ENCODE results near the gene IZUMO4.

The IZUMO4 gene

DNA sequence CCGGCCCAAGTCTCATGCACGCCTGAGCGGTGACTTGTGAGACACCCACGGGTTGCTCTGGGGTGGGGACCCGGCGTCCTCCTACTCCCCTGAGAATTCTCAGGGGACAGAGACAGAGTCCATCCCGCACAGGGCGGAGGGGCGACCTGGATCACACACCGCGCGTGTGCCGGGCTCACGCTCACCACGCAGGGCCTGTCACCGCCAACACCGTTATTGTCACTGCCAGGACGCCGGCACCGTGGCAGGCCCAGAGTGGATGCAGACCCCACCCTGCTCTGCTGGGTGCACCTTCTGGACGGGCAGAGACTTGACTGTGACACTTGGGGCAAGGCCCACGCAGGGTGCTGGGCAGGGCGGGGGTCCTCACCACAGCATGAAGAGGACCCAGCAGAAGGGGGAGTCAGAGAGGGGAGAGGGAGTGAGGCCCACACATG is 16.8 kb upstream of the IZUMO4 start:
- no peak for TF ChIP-seq TAF1 (IDR thresholded peaks at IDR 0.05; ENCODE audit: borderline replicate concordance, insufficient read depth, low read length)

DNA sequence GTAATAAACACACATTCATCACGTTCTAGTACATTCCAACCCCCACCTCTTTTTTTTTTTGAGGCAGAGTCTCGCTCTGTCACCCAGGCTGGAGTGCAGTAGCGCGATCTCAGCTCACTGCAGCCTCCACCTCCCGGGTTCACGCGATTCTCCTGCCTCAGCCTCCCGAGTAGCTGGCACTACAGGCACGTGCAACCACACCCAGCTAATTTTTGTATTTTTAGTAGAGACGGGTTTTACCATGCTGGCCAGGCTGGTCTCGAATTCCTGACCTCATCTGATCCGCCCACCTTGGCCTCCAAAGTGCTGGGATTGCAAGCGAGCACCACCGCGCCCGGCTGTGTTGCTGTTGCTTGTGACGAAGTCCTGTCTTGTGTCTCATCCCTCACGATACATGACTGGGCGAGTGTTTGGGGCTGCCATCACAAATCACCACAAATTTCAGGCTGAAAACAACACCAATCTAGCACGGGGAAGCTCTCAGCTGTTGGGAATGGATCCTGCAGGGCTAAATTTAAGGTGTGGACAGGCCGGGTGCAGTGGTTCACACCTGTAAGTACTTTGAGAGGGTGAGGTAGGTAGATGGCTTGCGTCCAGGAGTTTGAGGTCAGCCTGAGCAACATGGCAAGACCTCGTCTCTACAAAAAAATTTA is 16.3 kb upstream of the IZUMO4 start:
- TF ChIP-seq POLR2AphosphoS5 (IDR thresholded peaks at IDR 0.05; ENCODE audit: low read depth, low read length) (no peak), SIN3A (IDR thresholded peaks at IDR 0.05; ENCODE audit: borderline replicate concordance, insufficient read depth, low read length) (no peak), TAF1 (IDR thresholded peaks at IDR 0.05; ENCODE audit: borderline replicate concordance, insufficient read depth, low read length) (no peak), FOXP2 (optimal IDR thresholded peaks at IDR 0.05; ENCODE audit: borderline replicate concordance, extremely low read depth, extremely low read length, insufficient read depth) (no peak), REST (IDR thresholded peaks at IDR 0.05; ENCODE audit: insufficient read depth in 1 of 2, low read depth in 2 of 2, low read length in 2 of 2) (no peak)

DNA sequence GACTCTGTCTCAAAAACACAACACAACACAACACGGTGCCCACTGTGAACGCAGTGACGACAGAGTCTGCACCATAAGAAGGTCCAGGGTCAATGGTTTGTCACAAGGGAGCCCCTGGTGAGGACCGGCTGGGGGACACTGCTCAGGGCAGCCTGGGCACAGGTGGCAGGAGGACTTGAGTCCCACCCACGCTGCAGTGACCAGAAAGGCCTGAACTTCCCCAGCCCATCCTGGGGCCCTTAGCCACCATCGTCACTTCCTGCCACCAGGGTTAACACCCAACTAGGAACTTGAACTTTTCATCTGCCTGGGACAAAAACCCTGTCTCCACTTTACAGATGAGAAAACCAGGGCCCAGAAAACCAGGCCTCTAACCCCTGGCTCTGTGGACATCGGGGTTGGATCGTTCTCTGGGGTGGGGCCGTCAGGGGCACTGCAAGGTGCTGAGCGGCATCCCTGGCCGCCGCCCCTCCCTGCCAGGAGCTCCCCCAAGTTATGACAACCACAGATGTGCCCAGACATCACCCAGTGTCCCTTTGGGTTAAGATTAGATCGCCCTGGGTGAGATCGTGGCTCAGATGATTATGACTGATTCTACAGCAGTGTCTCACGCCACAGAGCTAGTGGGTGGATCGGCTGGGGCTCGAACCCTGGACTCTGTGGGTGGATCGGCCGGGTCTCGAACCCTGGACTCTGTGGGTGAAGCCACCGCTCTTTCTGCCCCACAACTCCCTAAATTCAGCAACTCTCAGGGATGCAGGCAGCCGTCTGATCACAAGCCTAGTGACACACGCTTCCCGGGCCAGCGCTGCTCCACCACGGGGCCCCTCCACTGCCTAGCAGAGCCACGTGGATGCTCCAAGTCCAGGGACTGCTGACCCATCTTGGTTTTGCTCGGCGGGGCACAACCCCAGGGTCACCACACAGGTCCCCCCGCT is 14.6 kb upstream of the IZUMO4 start:
- TF ChIP-seq POLR2AphosphoS5 (IDR thresholded peaks at IDR 0.05; ENCODE audit: low read depth, low read length) (no peak), REST (IDR thresholded peaks at IDR 0.05; ENCODE audit: insufficient read depth in 1 of 2, low read depth in 2 of 2, low read length in 2 of 2) (no peak), TAF1 (IDR thresholded peaks at IDR 0.05; ENCODE audit: borderline replicate concordance, insufficient read depth, low read length) (no peak), FOXP2 (optimal IDR thresholded peaks at IDR 0.05; ENCODE audit: borderline replicate concordance, extremely low read depth, extremely low read length, insufficient read depth) (no peak), SIN3A (IDR thresholded peaks at IDR 0.05; ENCODE audit: borderline replicate concordance, insufficient read depth, low read length) (no peak)

GRCh38 chr19:2083174-2083854 is 13.4 kb upstream of the IZUMO4 start:
- TF ChIP-seq TAF1 (IDR thresholded peaks at IDR 0.05; ENCODE audit: borderline replicate concordance, insufficient read depth, low read length): no peak
- no peak for TF ChIP-seq FOXP2 (optimal IDR thresholded peaks at IDR 0.05; ENCODE audit: borderline replicate concordance, extremely low read depth, extremely low read length, insufficient read depth)
- no peak for TF ChIP-seq REST (IDR thresholded peaks at IDR 0.05; ENCODE audit: insufficient read depth in 1 of 2, low read depth in 2 of 2, low read length in 2 of 2)
- no peak for TF ChIP-seq POLR2AphosphoS5 (IDR thresholded peaks at IDR 0.05; ENCODE audit: low read depth, low read length)
- no peak for TF ChIP-seq SIN3A (IDR thresholded peaks at IDR 0.05; ENCODE audit: borderline replicate concordance, insufficient read depth, low read length)

DNA sequence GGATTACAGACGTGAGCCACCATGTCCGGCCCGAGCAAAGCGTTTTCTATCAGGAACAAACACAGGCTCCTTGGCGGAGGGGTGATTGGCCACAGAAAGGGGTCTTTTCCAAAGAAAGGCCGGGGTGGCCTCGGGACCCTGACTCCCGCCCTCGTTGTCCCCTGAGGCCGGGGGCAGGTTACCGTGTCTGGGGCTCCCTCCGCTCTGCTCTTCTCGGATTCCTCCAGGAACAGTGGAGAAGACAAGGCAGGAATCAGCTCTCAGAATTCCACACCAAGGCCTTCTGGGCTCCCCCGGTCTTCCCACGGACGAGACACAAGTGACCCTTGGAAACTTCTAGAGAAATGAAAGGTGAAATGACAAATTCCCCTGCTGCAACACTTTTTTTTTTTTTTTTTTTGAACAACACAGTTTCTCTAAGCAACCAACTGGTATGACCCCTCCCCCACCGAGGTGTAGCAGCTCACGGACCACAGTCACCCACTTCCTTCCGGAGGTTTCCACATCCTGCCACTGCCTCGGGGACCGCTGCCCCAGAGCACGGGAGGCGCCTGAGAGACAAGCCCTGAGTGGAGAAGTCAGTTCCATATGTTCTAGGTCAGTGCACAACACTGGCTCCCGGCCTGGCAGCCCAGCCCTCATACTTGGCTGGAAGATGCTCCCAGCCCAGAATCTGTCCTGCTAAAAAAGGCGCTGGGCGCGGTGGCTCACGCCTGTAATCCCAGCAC is 11.6 kb upstream of the IZUMO4 start:
- TF ChIP-seq SIN3A (IDR thresholded peaks at IDR 0.05; ENCODE audit: borderline replicate concordance, insufficient read depth, low read length): no peak
- TF ChIP-seq POLR2AphosphoS5 (IDR thresholded peaks at IDR 0.05; ENCODE audit: low read depth, low read length): no peak
